Glutamatergic neuron (in vitro differentiated cells): Measurements from ENCODE around the gene AGTRAP. TPM values are rescaled to one million over a fixed set of nuclear protein-coding genes. Genes with fewer than 3 reads are reported as not detected.

Experiments
- DNase-seq: peaks from one replicate; pipeline ENCODE4 v3.0.0; 2022
- H3K27ac Mint-ChIP-seq: one replicate; pipeline ENCODE4 v1.8.0; 2020; ENCODE audit warnings: mild to moderate bottlenecking, mixed read lengths, inconsistent platforms; ENCODE audit not compliant: unreplicated experiment
- H3K27me3 Mint-ChIP-seq: one replicate; pipeline ENCODE4 v1.8.0; 2020; ENCODE audit warnings: mild to moderate bottlenecking, moderate library complexity, mixed read lengths, inconsistent platforms; ENCODE audit not compliant: unreplicated experiment
- H3K36me3 Mint-ChIP-seq: one replicate; pipeline ENCODE4 v1.8.0; 2020; ENCODE audit warnings: mild to moderate bottlenecking, mixed read lengths, inconsistent platforms; ENCODE audit not compliant: unreplicated experiment
- H3K4me1 Mint-ChIP-seq: one replicate; pipeline ENCODE4 v1.8.0; 2020; ENCODE audit warnings: mild to moderate bottlenecking, low read depth, mixed read lengths, inconsistent platforms; ENCODE audit not compliant: unreplicated experiment
- H3K4me3 Mint-ChIP-seq: one replicate; pipeline ENCODE4 v1.8.0; 2020; ENCODE audit warnings: mild to moderate bottlenecking, mixed read lengths, inconsistent platforms; ENCODE audit not compliant: unreplicated experiment
- H3K9me3 Mint-ChIP-seq: one replicate; pipeline ENCODE4 v1.8.0; 2020; ENCODE audit warnings: mild to moderate bottlenecking, moderate library complexity, mixed read lengths, inconsistent platforms; ENCODE audit not compliant: unreplicated experiment
- CTCF ChIP-seq: fragments of 200-600 bp; sonication (generic); IDR thresholded peaks from one replicate; pipeline ENCODE4 v1.5.0; 2021; ENCODE audit not compliant: partially characterized antibody, unreplicated experiment
- long read RNA-seq: library from polyadenylated mRNA; unstranded; transcript quantifications from one replicate; pipeline ENCODE4 v2.0.0, GENCODE V29; 2020; ENCODE audit not compliant: unreplicated experiment
- total RNA-seq: library from RNA; stranded (reverse); fragmentation: NEBNext Ultra II Directional; extraction: Animal tissue kit (Norgen Biotek cat#: 25700); gene quantifications from one replicate; pipeline ENCODE4 v1.2.1, GENCODE V29; 2021; ENCODE audit not compliant: unreplicated experiment

AGTRAP gene
- 6.1 TPM for total RNA-seq
- long read RNA-seq, partial matches to known transcripts: 0 of 1 reads
- long read RNA-seq, other reads (novel, unspliced or antisense): 0 of 1 reads

- Mint-ChIP-seq H3K27me3 (peaks cover 6% of the 10 kb centered on the region), H3K36me3 (no peaks in the 10 kb centered on the region), H3K27ac (peak within 1 kb of the TSS; percentile 39), H3K4me3 (peak within 1 kb of the TSS; percentile 86), H3K4me1 (peaks cover 11% of the 10 kb centered on the region), H3K9me3 (peaks cover 2% of the 10 kb centered on the region)
- peak; percentile 95 for DNase-seq
- no peak for TF ChIP-seq CTCF
Measured at GRCh38 chr1:11735854-11736745, at the start of gene AGTRAP. TSS of gene AGTRAP (plus strand) at chr1:11736136. CDS start at chr1:11736209, 73 bp downstream.

DNA sequence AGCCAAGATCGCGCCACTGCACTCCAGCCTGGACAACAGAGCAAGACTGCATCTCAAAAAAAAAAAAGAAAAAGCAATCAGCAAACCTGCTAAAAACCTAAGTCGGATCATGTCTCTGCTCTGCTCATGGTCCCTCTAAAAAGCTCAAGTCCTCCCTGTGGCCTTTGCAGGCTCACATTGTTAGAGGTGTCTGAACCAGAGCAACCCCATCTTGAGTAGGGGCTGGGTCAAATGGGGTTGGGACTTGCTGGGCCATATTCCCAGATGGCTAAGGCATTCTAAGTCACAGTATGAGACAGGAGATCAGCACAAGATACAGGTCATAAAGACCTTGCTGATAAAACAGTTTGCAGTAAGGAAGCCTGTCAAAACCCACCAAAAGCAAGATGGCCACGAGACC is 47.4 kb upstream of the AGTRAP start:
- no peak for DNase-seq
- peaks cover 34% of the 10 kb centered on the region for H3K4me1 Mint-ChIP-seq
- TF ChIP-seq CTCF: no peak
- H3K9me3 Mint-ChIP-seq: peaks cover 16% of the 10 kb centered on the region
- H3K27me3 Mint-ChIP-seq: peaks cover 20% of the 10 kb centered on the region
- peak overlapping the region; percentile 22 for H3K27ac Mint-ChIP-seq
- no peaks in the 10 kb centered on the region for H3K36me3 Mint-ChIP-seq
- H3K4me3 Mint-ChIP-seq: peak overlapping the region; percentile 38

DNA sequence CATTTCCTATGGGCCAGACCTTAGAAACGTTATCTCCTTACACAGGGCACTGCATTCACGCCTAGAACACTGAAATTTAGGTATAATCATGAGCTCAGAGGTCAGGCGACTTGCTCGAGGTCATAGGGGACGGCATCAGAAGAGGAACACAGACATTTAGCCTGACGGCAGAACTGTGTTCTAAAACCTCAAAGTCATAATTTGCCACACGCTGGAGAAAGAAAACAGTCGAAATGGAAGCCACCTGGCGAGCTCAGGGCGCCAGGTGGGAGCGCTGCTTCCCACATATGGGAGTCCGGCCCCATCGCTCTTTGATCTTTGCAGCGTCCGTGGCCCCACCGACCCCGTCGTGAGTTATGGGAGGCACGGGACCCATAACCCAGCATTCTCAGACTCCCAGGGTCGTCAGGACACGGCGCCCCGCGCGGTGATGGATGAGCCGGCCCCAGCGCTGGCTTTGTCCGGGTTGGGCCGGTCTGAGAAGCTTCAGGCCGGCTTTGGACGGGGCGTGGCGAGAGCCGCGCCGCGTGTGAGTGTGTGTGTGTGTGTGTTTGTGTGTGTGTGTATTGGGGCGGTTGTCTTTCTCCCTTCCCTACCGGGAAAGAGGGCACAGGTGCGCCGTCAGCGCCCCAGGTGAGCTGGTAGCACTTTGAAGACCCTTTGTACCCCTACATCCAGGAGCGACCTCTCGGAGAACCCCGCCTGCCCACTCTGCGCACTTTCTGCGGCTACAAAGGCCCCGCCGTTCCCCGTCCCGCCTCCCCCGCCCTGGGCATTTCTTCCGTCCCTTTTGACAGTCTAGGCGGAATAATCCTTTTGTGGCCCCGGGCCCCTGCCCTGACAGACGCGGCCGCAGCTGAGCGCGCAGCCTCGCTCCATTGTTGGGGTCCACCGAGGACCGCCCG is 45.3 kb upstream of the AGTRAP start:
- Mint-ChIP-seq H3K36me3 (no peaks in the 10 kb centered on the region), H3K27ac (peak overlapping the region; percentile 99), H3K4me1 (peaks cover 32% of the 10 kb centered on the region), H3K9me3 (peaks cover 19% of the 10 kb centered on the region), H3K4me3 (peak overlapping the region; percentile 91), H3K27me3 (peaks cover 25% of the 10 kb centered on the region)
- peak; percentile 78 for DNase-seq
- no peak for TF ChIP-seq CTCF

DNA sequence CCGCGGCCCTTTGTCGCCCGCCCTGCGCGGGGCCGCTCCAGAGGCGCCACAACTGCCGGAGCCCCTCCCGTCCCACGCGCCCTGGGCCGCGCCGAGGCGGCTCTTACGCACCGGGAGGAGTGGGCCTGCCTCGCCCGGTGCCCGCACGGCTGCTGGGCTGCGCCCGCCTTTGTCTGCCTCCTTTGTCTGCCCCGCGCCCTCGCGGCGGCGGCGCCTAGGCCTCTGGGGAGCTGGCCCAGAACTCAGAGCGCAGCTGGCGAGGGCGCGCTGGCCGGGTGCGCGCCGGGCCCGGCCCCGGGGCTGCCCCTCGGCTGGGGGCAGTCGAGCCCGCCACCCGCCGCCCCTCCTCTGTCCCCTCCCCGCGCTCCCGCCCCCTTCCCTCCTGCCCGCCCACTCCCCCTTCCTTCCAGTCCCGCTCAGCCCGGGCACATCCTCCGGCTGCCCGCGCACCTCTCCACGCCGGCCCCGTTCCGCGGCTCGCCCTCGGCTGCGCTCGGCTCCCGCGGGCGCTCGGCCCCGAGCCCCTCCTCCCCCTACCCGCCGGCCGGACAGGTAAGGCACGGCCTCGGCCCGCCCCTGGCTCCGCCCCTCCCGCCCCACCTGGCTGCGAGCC is 44.5 kb upstream of the AGTRAP start, which contains the start of gene DRAXIN:
Gene DRAXIN (plus strand): TSS at position 409 of the 613 bp plus-strand sequence. CDS start 14,549 bp downstream, outside the sequence.
- Mint-ChIP-seq H3K9me3 (peaks cover 19% of the 10 kb centered on the region), H3K4me1 (peaks cover 27% of the 10 kb centered on the region), H3K4me3 (peak within 1 kb of the TSS; percentile 93), H3K27ac (peak within 1 kb of the TSS; percentile 99), H3K27me3 (peaks cover 22% of the 10 kb centered on the region), H3K36me3 (no peaks in the 10 kb centered on the region)
- no peak for TF ChIP-seq CTCF
- peak; percentile 87 for DNase-seq
